ENCODE data around the gene LAMA2.

The LAMA2 gene

GRCh38 chr6:129469070-129469662 is 586.2 kb downstream of the LAMA2 start:
- DNase-seq = no peak

GRCh38 chr6:129472239-129472638 is 589.3 kb downstream of the LAMA2 start:
- DNase-seq = no peak

DNA sequence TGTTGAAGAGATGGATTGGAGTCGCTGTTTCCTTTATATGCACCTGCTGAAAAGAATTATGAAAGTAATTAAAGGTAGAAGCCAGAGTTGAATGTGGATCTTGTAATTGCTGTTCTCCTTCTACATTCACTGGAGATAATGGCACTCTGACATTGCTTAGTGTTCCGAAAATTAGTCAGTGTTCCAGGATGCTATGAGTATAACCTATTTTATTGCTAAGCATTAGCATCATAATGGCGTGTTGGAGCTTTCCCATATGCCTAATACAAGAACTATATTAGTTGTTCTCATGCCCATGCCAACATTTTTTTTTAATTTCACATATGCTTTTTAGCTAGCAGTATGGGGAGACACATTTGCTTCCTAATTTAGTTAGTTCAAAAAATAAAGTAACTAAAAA is 590.6 kb downstream of the LAMA2 start:
- DNase-seq = no peak

GRCh38 chr6:129475477-129476247 is 592.7 kb downstream of the LAMA2 start:
- DNase-seq = no peak

GRCh38 chr6:129476248-129476564 is 593.3 kb downstream of the LAMA2 start:
- no peak for DNase-seq

- no peak for DNase-seq
These were observed 593.9 kb downstream of the LAMA2 start for GRCh38 chr6:129476810-129477209.

DNA sequence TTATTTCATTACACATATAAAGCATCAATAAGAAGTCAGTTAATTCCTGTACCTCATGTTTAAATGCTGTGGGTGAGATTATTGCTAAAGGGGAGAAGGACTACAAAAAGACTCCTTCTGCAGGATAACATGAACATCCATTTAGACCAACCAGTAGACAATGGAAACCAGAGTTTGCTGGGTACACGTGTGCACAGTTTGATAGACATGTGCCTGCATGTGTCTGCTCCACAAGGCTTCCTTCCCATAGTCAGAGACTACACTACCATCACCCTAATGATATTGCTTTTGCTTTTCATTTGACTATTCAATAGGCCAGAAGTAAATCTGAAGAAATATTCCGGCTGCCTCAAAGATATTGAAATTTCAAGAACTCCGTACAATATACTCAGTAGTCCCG is 595.4 kb downstream of the LAMA2 start:
- DNase-seq = no peak

DNA sequence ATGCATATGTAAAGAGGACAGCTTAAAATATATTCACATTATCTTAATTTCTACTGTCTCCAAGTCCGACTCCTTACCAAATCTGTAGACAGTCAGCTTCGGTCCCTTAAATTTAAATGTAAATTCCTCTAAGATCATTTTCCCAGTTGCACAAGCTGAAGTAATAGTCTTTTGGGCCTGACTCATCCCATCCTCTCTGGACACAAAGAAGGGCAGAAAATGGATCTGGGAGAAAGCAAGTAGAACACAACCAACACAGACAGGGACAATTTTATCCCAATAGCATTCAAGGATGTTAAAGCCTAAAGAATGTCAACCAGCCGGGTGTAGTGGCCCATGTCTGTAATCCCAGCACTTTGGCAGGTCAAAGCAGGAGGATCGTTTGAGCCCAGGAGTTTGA is 598.8 kb downstream of the LAMA2 start:
- no peak for DNase-seq

GRCh38 chr6:129485746-129486145 is 602.8 kb downstream of the LAMA2 start:
- no peak for DNase-seq

DNA sequence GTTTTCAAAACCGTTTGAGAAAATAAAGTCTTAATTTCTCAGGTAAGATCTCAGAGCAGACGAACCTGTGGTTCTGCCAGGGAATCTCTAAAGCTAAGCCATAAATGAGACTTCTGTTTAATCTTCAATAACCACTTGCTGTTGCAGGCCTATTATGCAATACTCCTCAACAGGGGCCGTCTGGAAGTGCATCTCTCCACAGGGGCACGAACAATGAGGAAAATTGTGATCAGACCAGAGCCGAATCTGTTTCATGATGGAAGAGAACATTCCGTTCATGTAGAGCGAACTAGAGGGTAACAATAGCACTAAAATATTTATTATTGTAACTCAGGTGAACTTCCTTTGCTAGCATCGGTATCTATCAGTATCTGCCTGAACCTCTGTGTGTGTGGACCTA is 603.4 kb downstream of the LAMA2 start:
- DNase-seq = no peak

DNA sequence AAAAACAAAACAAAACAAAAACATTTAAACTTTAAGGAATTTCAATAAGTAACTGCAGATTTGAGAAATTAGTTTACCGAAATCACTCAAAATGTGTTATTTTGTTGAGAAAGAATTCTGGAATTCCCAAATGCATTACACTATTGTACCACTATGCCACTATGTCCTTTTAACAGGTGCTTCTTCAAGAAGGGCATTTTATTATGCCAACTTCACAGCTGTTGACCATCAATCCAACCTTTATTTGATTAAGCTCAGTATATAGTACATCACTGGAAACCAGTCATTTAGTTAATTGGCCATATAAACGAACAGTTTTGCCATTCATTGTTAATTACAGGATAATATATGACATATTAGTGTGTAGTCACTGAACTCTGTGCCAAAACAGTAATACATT is 605.4 kb downstream of the LAMA2 start:
- DNase-seq = no peak

- DNase-seq = no peak
These were observed 606.4 kb downstream of the LAMA2 start for GRCh38 chr6:129489215-129489765.

GRCh38 chr6:129490521-129491255 is 607.8 kb downstream of the LAMA2 start:
- DNase-seq = peak; percentile 89

DNA sequence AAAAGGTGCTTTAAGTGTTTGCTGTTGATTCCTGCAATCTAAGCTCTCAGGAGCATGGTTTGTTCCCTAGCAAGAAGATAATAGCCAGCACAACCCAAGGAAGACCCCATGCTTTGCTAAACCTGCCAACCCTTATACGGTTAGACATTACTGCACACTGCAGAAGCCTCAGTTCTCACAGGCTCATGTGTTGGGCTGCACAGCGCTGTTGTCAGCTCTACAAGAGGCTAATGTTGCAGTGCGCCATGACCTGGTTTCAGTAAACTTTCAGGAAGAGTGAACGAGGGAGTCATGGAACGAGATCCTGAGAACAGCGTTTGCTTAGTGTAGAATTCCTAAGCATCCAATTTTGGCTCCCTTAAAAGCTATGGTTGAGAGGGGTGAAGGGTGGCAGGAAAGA is 608.5 kb downstream of the LAMA2 start:
- DNase-seq = no peak

GRCh38 chr6:129492260-129492659 is 609.3 kb downstream of the LAMA2 start:
- no peak for DNase-seq

DNA sequence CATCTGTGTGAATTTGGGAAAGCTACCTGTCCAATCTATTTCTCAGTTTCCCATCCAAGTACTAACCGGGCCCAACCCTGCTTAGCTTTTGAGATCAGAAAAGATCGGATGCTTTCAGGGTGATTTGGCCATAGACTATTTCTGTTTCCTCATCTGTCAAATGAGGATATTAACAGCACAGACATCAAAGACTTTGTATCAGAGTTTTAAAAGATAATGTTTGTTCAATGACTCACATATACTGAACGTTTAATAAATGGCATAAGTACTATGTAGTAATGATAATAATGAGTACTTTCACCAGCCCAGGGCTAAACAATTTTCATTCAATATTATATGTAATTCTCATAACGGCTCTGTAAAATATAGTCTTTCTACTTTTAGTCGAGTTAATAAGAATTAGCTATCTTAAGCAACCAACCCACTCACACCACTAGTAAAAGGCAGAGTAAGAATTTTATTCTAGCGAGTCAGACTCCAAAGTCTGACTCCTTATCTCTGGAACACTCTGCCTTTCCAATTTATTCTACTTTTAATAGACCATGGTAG is 610.5 kb downstream of the LAMA2 start:
- no peak for DNase-seq

DNA sequence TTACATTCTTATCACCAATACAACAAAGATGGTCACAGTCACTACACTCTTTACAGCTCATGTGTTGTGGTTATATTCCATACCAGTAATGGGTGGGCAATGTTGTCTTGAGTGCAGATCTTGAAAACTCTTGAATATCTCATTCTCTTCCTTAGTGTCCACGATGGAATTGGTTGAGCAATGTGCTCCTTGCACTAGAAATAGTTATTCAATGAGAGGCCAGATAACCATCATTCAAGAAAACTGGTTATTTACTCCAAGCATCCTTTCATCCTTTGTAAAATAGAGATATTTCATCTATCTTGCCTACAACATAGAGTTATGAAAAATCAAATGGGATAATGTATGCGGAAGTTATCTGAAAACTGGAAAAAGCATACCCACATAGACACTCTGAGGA is 611.2 kb downstream of the LAMA2 start:
- no peak for DNase-seq

- DNase-seq = no peak
These were observed 611.6 kb downstream of the LAMA2 start for GRCh38 chr6:129494586-129494985.

DNA sequence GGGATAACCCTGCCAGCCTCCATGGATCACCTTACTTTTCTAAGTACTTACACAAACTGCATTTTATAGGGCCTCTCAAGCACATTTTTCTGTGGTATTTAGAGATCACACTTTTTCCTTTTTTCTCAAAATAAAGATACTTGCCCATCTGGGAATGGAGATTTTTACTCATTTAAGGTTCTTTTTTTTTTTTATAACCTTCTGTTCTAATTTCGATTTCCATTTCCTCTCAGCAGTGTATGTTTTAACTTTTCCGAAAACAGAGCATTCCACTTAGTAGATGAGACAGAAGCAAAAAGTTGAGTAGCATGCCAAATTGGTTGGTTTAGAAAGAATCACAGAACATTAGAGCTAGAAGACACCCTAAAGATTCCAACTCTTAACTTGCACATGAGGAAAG is 612.7 kb downstream of the LAMA2 start:
- no peak for DNase-seq

- DNase-seq = no peak
These were observed 614.8 kb downstream of the LAMA2 start for GRCh38 chr6:129497481-129498441.

- no peak for DNase-seq
These were observed 615.6 kb downstream of the LAMA2 start for GRCh38 chr6:129498541-129498940.
